ENCODE measurements around the gene PDCD4.

DNA sequence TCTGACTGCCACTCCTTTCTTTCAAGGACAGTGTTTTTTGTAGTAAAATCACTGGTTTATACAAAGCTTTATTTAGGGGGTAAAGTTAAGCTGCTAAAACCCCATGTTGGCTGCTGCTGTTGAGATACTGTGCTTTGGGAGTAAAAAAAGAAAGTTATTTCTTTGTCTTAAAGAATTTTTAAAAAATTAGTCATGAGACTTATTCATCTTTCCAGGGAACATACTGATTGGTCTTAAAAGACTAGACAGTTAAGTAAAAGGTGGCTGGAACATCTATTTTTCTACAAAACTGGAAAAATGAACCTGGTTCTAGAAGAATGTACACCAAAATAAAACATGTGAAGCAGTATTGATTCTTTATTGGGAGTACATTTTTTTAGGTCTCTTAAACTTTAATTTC lies 26.7 kb downstream of the PDCD4 start:
- TF ChIP-seq, protein P1, sequence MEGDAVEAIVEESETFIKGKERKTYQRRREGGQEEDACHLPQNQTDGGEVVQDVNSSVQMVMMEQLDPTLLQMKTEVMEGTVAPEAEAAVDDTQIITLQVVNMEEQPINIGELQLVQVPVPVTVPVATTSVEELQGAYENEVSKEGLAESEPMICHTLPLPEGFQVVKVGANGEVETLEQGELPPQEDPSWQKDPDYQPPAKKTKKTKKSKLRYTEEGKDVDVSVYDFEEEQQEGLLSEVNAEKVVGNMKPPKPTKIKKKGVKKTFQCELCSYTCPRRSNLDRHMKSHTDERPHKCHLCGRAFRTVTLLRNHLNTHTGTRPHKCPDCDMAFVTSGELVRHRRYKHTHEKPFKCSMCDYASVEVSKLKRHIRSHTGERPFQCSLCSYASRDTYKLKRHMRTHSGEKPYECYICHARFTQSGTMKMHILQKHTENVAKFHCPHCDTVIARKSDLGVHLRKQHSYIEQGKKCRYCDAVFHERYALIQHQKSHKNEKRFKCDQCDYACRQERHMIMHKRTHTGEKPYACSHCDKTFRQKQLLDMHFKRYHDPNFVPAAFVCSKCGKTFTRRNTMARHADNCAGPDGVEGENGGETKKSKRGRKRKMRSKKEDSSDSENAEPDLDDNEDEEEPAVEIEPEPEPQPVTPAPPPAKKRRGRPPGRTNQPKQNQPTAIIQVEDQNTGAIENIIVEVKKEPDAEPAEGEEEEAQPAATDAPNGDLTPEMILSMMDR (conservative IDR thresholded peaks at IDR 0.05) = no peak
- TF ChIP-seq ZFX (IDR thresholded peaks at IDR 0.05) = no peak
